GM12878 (cell line): Measurements from ENCODE around the gene SOX11. TPM values are rescaled to one million over a fixed set of nuclear protein-coding genes. Genes with fewer than 3 reads are reported as not detected.

Experiments used
- ATAC-seq: fragments of 200-7000 bp; cut with Tn5 transposase; 3 replicates; pipeline ENCODE4 v1.9.1; 2020; ENCODE audit warnings: mild to moderate bottlenecking, moderate library complexity
- BruUV-seq: library from RNA; stranded (reverse); fragments of 400-500 nt; replicated peaks from 2 replicates; lab custom pipeline; 2021; lab: Mats Ljungman, UMichigan
- CTCF ChIA-PET: fragments of 300-600 bp; sonication (Branson Sonifier 250); formaldehyde crosslinking; extraction: SDS; loops from one replicate; lab custom pipeline; 2021; ENCODE audit warnings: inconsistent platforms; lab: Yijun Ruan, JAX
- POLR2A ChIA-PET: fragments of 350-600 bp; formaldehyde crosslinking; extraction: SDS; loops from one replicate; lab custom pipeline; 2021; ENCODE audit warnings: inconsistent platforms; lab: Charles Lee
- RAD21 ChIA-PET: fragments of 300-600 bp; sonication (Branson Sonifier 250); formaldehyde crosslinking; loops from one replicate; lab custom pipeline; 2023; ENCODE audit warnings: antibody characterized with exemption; ENCODE audit not compliant: unreplicated experiment; lab: Charles Lee
- SMC1A ChIA-PET: fragments of 300-600 bp; sonication (Branson Sonifier 250); formaldehyde crosslinking; loops from one replicate; lab custom pipeline; 2023; ENCODE audit not compliant: unreplicated experiment, uncharacterized antibody; lab: Charles Lee
- DNase-seq: peaks from one replicate; pipeline ENCODE4 v3.0.0-alpha.2; 2011; ENCODE audit warnings: low read depth, low spot score
- FAIRE-seq: peaks from 3 replicates; lab custom pipeline; 2011; peaks lifted over from hg19 to GRCh38; lab: Jason Lieb, UNC
- H2AFZ ChIP-seq: 2 replicates; pipeline ENCODE4 v1.6.0; 2011; ENCODE audit warnings: low read depth, low read length, control low read depth; ENCODE audit not compliant: control insufficient read depth
- H3K27ac ChIP-seq: 2 replicates; pipeline ENCODE4 v1.5.1; 2011; ENCODE audit warnings: control low read depth; ENCODE audit not compliant: control insufficient read depth, insufficient read depth
- H3K27me3 ChIP-seq, 2 experiments: replicated peaks in 1 of 2; 2 replicates each; pipeline versions ENCODE4 v1.6.0 to v1.6.1; 2011; ENCODE audit warnings: low read length in 1 of 2; ENCODE audit not compliant: control insufficient read depth in 2 of 2, insufficient read depth in 2 of 2
- H3K36me3 ChIP-seq, 2 experiments: 2 replicates each; pipeline ENCODE4 v1.5.1; 2011; ENCODE audit warnings: low read length in 1 of 2; ENCODE audit not compliant: control insufficient read depth in 2 of 2, insufficient read depth in 2 of 2
- H3K4me1 ChIP-seq: 2 replicates; pipeline ENCODE4 v1.6.1; 2011; ENCODE audit warnings: mild to moderate bottlenecking, low read length, moderate library complexity, mixed read lengths; ENCODE audit not compliant: control insufficient read depth, insufficient read depth
- H3K4me2 ChIP-seq: 2 replicates; pipeline ENCODE4 v1.6.0; 2011; ENCODE audit warnings: control low read depth; ENCODE audit not compliant: control insufficient read depth, insufficient read depth
- H3K4me3 ChIP-seq: fragments of 200-600 bp; sonication (generic); 2 replicates; pipeline ENCODE4 v1.5.1; 2016
- H3K79me2 ChIP-seq: 2 replicates; pipeline ENCODE4 v1.6.0; 2011; ENCODE audit warnings: low read length; ENCODE audit not compliant: control insufficient read depth, insufficient read depth
- H3K9ac ChIP-seq: 2 replicates; pipeline ENCODE4 v1.8.0; 2011; ENCODE audit warnings: low read length, control low read depth, mixed read lengths; ENCODE audit not compliant: control insufficient read depth, insufficient read depth
- H3K9me3 ChIP-seq: replicated peaks from 3 replicates; pipeline ENCODE4 v1.5.1; 2011; ENCODE audit warnings: mild to moderate bottlenecking, low read length; ENCODE audit not compliant: control insufficient read depth, insufficient read depth
- H4K20me1 ChIP-seq: 2 replicates; pipeline ENCODE4 v1.6.0; 2011; ENCODE audit not compliant: control insufficient read depth, insufficient read depth
- BCL11A ChIP-seq: IDR thresholded peaks from 2 replicates; pipeline ENCODE4 v1.6.1; 2011; ENCODE audit warnings: low read depth, low read length
- CHD2 ChIP-seq: IDR thresholded peaks from 2 replicates; pipeline ENCODE4 v1.6.1; 2011; ENCODE audit warnings: low read depth, low read length, improper control_type of control experiment, borderline replicate concordance
- KDM1A ChIP-seq: fragments of 200-600 bp; sonication (generic); IDR thresholded peaks from 2 replicates; pipeline ENCODE4 v1.6.1; 2016; ENCODE audit warnings: borderline replicate concordance
- MAX ChIP-seq: IDR thresholded peaks from 2 replicates; pipeline ENCODE4 v1.6.1; 2012; ENCODE audit warnings: low read depth, low read length, improper control_type of control experiment
- PAX8 ChIP-seq: fragments of 450-650 bp; IDR thresholded peaks from 2 replicates; pipeline ENCODE4 v1.6.1; 2017; ENCODE audit warnings: mild to moderate bottlenecking, moderate library complexity
- POLR2AphosphoS2 ChIP-seq: IDR thresholded peaks from 2 replicates; pipeline ENCODE4 v1.6.1; 2011; ENCODE audit warnings: low read depth, mild to moderate bottlenecking, low read length, improper control_type of control experiment, moderate library complexity
- RELA ChIP-seq: fragments of 450-650 bp; IDR thresholded peaks from 2 replicates; pipeline ENCODE4 v1.8.0; 2014; ENCODE audit warnings: borderline replicate concordance; ENCODE audit not compliant: partially characterized antibody
- ZNF217 ChIP-seq: fragments of 450-650 bp; IDR thresholded peaks from 2 replicates; pipeline ENCODE4 v1.6.1; 2017; ENCODE audit warnings: antibody characterized with exemption, mild to moderate bottlenecking
- ZNF24 ChIP-seq: fragments of 450-650 bp; IDR thresholded peaks from 2 replicates; pipeline ENCODE4 v1.6.1; 2017; ENCODE audit warnings: antibody characterized with exemption, mild to moderate bottlenecking
- ZNF687 ChIP-seq: fragments of 450-650 bp; IDR thresholded peaks from 2 replicates; pipeline ENCODE4 v1.6.1; 2017; ENCODE audit warnings: mild to moderate bottlenecking, moderate library complexity
- WGBS: methylation state at CpG from one replicate; pipeline ENCODE4 v1.1.6; 2016; ENCODE audit warnings: low lambda C conversion rate; ENCODE audit not compliant: insufficient replicate concordance, insufficient coverage; ENCODE audit errors: missing lambda C conversion rate; 5-methylcytosine and 5-hydroxymethylcytosine counted together
- in situ Hi-C: fragments of 300-500 bp; cut with MboI; formaldehyde crosslinking; loops from 9 replicates; pipeline ENCODE4 v1.14.3; 2018; ENCODE audit warnings: mixed read lengths
- intact Hi-C: fragments of 100-400 bp; cut with micrococcal nuclease; formaldehyde crosslinking; loops from one replicate; pipeline ENCODE4 v1.14.2; 2022; ENCODE audit not compliant: unreplicated experiment
- polyA plus RNA-seq, 11 experiments: library from polyadenylated mRNA; depleted of rRNA in 4 of 11; unstranded in 6 of 11; stranded (reverse) in 5 of 11; fragments of >200 nt; fragmentation: Nextera tagmentation in 4 of 11; fragmentation: Illumina TruSeq in 1 of 11; extraction: Ambion mirVana in 4 of 11; extraction: Trizol in 1 of 11; gene quantifications; 1 replicate in 1 of 11; 2 replicates in 10 of 11; pipeline versions ENCODE4 v1.2.1 to v1.2.3, GENCODE V29; 2011 to 2016; ENCODE audit warnings: inconsistent platforms in 2 of 11, missing spikeins in 2 of 11, low read depth in 1 of 11
- total RNA-seq, 4 experiments: library from RNA; depleted of rRNA in 3 of 4; stranded (reverse); fragments of >200 nt in 3 of 4; fragmentation: Illumina TruSeq in 1 of 4; extraction: Trizol in 1 of 4; gene quantifications; 2 replicates each; pipeline versions ENCODE4 v1.2.1 to v1.2.3, GENCODE V29; 2013 to 2021

The SOX11 gene
- total and polyA plus RNA-seq, 10 of the 15 experiments (the other 5 are each of a cell fraction or from before 2014, with no cell fraction given) = 0.03 to 0.04 (median 0.03) TPM; not detected in 7

GRCh38 chr2:5690718-5691220 lies 1.4 kb upstream of the SOX11 start (continued):
- TF ChIP-seq ZNF687 = no peak

GRCh38 chr2:5691221-5691984 lies 781 bp upstream of the SOX11 start:
- no peak for TF ChIP-seq RELA
- TF ChIP-seq KDM1A = no peak
- no peak for TF ChIP-seq ZNF24
- TF ChIP-seq POLR2AphosphoS2 = no peak
- no peak for TF ChIP-seq PAX8
- TF ChIP-seq BCL11A = no peak
- TF ChIP-seq ZNF217 = no peak
- no peak for TF ChIP-seq CHD2
- TF ChIP-seq MAX = no peak
- SMC1A ChIA-PET = no interaction called here
- Histone ChIP-seq H3K9ac (no peak overlapping the region), H3K9me3 (peaks cover 2% of the 10 kb centered on the region; the same call in 2 of the 3 replicates), H4K20me1 (no peaks in the 10 kb centered on the region), H3K79me2 (no peaks in the 10 kb centered on the region), H3K4me3 (no peak overlapping the region), H3K27ac (no peak overlapping the region), H3K4me2 (no peak overlapping the region), H3K36me3 (no peaks in the 10 kb centered on the region), H2AFZ (no peak overlapping the region), H3K4me1 (no peaks in the 10 kb centered on the region), H3K27me3 (peaks cover 0 to 9% of the 10 kb centered on the region in 2 experiments; a peak in 3 of 4 replicates)
- no TSS peak for BruUV-seq
- ATAC-seq = no peak
- DNase-seq = no peak
- intact Hi-C loops = no loop called here
- CTCF ChIA-PET = no interaction called here
- FAIRE-seq = no peak
- POLR2A ChIA-PET = no interaction called here
- RAD21 ChIA-PET = no interaction called here
- 87% methylated on average over 37 of the region's 83 CpGs for WGBS
- in situ Hi-C loops = no loop called here
